NCI-H128 (cell line): ENCODE results near the gene SHQ1.
"Not testable (repeated sequence)": the region's sequence is repeated elsewhere in the genome, so short reads cannot be mapped to it uniquely, and the experiment has no call there.

Experiments used
- DNase-seq: peaks from one replicate; lab custom pipeline; 2025; ENCODE audit not compliant: unreplicated experiment; lab: John Stamatoyannopoulos, UW

The SHQ1 gene

GRCh38 chr3:72753495-72753894 is 94.8 kb downstream of the SHQ1 start:
- no peak for DNase-seq

- DNase-seq, result no peak
Observed at GRCh38 chr3:72750405-72750965, 97.8 kb downstream of the SHQ1 start.

GRCh38 chr3:72748659-72749058 is 99.6 kb downstream of the SHQ1 start:
- no peak for DNase-seq

- DNase-seq, result no peak
Observed at GRCh38 chr3:72746430-72747411, 101.5 kb downstream of the SHQ1 start.

- no peak for DNase-seq
Observed at GRCh38 chr3:72745146-72745999, 102.9 kb downstream of the SHQ1 start.

GRCh38 chr3:72744330-72744729 is 103.9 kb downstream of the SHQ1 start:
- no peak for DNase-seq

- DNase-seq, result no peak
Observed at GRCh38 chr3:72739531-72740466, 108.4 kb downstream of the SHQ1 start.

- peak; percentile 17 for DNase-seq
Observed at GRCh38 chr3:72738752-72739530, 109.3 kb downstream of the SHQ1 start.

- DNase-seq, result not testable (repeated sequence)
Observed at GRCh38 chr3:72735072-72735471, 113.2 kb downstream of the SHQ1 start.

GRCh38 chr3:72733676-72734075 is 114.6 kb downstream of the SHQ1 start:
- DNase-seq, result no peak

- not testable (repeated sequence) for DNase-seq
Observed at GRCh38 chr3:72732666-72733345, 115.4 kb downstream of the SHQ1 start.

- DNase-seq, result no peak
Observed at GRCh38 chr3:72728958-72729467, 119.2 kb downstream of the SHQ1 start.

GRCh38 chr3:72728329-72728889 is 119.8 kb downstream of the SHQ1 start:
- no peak for DNase-seq

GRCh38 chr3:72727726-72728125 is 120.5 kb downstream of the SHQ1 start:
- no peak for DNase-seq

GRCh38 chr3:72727172-72727571 is 121.1 kb downstream of the SHQ1 start:
- no peak for DNase-seq

- DNase-seq, result no peak
Observed at GRCh38 chr3:72725229-72725628, 123.0 kb downstream of the SHQ1 start.

- no peak for DNase-seq
Observed at GRCh38 chr3:72724070-72724469, 124.2 kb downstream of the SHQ1 start.

- no peak for DNase-seq
Observed at GRCh38 chr3:72722930-72723726, 125.1 kb downstream of the SHQ1 start.
